Measurements from ENCODE around the gene CD28.

Gene CD28

GRCh38 chr2:203706403-203706802 lies at the start of gene CD28:
Gene CD28, plus strand, starts transcription at chr2:203706639. Its CDS starts 58 bp downstream, at chr2:203706697.
- no peak for DNase-seq

DNA sequence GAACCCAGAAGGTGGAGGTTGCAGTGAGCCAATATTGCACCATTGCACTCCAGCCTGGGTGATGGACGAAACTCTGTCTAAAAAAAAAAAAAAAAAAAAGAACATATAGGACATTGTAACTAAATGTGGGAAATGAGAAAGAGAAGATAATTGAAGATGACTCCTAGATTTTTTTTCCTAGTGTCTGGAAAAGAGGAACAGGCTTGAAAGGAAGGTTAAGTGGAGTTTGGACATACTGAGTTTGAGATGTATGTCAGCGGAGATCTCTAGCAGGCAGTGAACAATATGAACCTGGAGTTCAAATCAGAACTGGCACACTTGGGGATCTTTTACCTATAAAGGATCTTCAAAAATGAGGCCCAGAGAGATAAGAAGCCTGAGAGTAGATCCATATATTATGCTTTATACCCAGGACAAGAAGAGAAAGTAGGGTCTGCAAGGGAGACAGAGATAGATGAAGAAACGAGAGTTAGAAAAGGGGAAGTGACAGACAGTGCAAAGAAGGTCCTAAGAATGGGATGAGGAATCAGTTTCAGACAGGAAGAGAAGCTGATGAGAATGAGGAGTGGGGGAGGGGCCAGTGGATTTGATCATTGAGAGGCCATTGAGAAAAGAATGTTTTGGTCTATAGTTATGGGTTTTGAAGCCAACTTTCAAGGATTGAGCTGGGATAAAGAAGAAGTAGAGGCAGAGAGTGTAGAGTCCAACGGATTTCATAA lies 46.9 kb upstream of the CD28 start:
- no peak for DNase-seq

DNA sequence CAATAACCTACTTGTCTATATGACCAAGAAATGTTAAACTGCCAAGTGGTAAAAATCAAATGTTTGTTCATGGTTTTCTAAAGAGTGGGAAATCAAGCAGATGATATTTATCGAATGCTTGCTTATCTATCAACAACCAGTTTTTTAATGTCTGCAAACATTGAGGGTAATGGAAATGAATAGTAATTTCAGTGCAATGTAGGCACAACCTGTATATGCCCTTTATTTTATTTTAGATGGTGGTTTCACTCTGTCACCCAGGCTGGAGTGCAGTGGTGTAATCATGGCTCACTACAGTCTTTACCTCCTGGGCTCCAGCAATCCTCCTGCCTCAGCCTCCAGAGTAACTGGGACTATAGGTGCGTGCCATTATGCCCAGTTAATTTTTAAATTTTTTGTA lies 46.0 kb upstream of the CD28 start:
- DNase-seq: no peak

GRCh38 chr2:203661279-203661908 lies 45.0 kb upstream of the CD28 start:
- DNase-seq: no peak

GRCh38 chr2:203662487-203662886 lies 44.0 kb upstream of the CD28 start:
- no peak for DNase-seq

DNA sequence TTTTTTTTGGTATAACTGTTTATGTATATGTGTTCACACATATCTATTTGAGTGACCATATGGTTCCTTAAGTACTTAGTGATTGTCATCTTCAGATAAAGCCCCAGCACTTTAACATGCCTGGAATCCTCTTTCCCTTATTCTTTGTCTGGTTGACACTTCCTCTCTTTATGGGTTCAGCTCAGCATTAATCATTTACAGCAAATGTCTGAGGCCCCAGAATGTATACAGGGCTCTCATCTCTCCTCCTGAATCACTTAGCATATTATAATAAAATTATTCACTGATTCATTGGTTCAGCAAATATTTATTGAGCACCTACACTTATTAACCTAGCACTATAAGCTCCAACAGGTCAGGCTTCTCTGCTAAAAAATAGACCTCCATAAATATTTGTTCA lies 43.5 kb upstream of the CD28 start:
- no peak for DNase-seq

GRCh38 chr2:203664029-203664755 lies 42.2 kb upstream of the CD28 start:
- DNase-seq: no peak

GRCh38 chr2:203667838-203668237 lies 38.6 kb upstream of the CD28 start:
- no peak for DNase-seq

DNA sequence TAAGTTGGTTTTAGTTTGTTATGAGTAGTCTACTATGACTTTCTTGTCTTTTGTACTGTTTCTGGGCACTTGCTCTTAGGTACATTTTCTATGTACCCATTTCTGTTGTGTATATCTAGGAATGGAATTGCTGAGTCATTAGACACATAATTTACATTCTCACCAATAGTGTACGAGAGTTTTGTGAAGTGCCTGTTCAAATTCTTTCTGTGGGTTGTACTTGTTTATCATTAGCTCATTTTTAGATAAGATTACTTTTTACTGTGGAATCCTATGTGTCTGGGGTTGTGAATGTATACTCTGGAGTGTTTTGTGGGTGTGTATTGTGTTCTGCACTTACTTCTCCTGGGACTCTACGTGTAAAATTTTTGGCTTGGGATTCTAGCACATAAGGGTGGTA lies 36.6 kb upstream of the CD28 start:
- no peak for DNase-seq

- DNase-seq: no peak
These were observed 35.5 kb upstream of the CD28 start for GRCh38 chr2:203670939-203671338.

GRCh38 chr2:203671876-203672275 lies 34.6 kb upstream of the CD28 start:
- no peak for DNase-seq

DNA sequence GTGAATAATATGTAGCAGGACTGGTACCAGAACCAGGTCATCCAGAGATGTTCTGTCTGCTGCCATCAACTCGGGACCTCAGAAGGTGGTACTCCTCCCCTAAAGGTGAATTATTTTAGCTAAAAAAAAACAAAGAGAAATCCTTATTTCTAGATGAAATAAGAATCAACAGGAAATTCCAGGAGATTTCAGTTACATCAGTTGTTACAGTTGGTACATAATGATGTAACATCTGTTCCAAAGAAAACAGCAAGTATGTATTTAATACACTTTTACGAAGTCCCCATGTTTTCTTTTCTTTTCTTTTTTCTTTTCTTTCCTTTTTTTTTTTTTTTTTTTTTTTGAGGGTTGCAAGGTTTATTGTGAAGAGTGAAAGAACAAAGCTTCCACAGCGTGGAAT lies 33.6 kb upstream of the CD28 start:
- DNase-seq: no peak

- no peak for DNase-seq
These were observed 32.5 kb upstream of the CD28 start for GRCh38 chr2:203673933-203674332.

GRCh38 chr2:203675086-203675485 lies 31.4 kb upstream of the CD28 start:
- DNase-seq: no peak

- DNase-seq: no peak
These were observed 27.5 kb upstream of the CD28 start for GRCh38 chr2:203678971-203679370.

DNA sequence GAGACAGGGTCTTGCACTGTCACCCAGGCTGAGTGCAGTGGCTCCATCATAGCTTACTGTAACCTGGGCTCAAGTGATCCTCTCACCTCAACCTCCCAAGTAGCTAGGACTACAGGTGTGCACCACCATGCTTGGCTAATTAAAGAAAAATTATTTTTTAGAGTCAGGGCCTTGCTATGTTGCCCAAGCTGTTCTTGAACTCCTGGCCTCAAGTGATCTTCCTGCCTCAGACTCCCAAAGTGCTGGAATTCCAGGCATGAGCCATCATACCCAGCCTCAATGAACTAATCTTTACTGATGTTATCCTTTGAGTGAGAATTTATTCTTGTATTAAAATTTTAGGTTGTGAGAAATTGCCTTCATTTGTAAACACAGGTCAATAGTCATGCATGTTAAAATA lies 27.0 kb upstream of the CD28 start:
- DNase-seq: no peak

DNA sequence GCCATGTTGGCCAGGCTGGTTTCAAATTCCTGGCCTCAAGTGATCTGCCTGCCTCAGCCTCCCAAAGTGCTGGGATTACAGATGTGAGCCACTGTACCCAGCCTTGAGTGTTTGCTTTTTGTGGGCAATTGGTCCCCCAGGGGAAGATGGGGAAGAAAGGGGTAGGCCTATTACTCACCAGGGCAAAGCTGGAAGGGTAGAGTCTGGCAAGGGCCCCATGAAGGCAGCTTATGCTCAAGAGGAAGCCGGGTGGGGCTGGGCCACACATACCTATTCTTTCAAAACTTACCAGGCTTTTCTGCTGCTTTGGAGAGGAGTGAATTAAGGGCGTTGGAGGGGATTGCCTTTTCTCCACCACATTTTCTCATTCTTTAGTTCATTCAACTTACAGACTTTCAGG lies 24.5 kb upstream of the CD28 start:
- no peak for DNase-seq

DNA sequence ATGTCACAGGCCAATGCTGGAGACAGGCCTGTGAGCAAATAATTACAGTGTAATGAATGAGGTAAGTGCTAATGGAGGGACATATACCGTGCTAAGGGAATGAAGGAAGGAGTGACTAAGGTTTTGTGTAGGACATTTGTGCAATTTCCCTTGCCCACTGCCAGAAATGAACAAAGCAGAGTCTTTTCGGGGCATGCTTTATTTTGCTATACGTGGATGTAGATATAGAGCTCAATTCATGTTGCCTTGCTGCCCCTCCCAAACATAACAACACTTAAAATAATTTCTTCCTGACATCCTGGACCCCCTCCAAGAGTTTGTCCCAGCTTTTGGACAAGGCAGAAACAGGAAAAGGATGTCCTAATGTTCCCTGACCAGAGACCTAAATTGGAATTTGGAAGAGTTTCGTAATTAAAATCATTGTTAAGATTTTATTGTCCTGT lies 23.7 kb upstream of the CD28 start:
- no peak for DNase-seq

DNA sequence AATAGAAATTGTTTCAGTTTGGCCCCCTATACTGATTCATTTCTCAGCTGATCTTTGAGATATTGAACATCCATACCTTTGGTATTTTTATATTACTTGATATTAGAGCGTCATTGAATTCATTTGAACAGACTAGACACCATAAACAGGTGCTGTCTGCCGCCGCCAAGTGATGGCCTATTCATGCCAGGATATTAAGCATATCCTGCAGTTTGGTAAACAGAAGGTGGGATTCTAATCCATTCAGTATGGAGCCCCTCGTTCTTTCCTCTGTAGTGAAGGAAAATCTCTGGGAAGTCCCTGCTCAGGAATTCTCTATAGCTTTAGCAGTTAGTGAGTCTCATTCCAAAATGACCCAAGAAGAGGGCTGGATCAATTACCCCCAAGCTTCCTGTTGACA lies 23.0 kb upstream of the CD28 start:
- DNase-seq: no peak

- DNase-seq: no peak
These were observed 22.4 kb upstream of the CD28 start for GRCh38 chr2:203683932-203684556.

DNA sequence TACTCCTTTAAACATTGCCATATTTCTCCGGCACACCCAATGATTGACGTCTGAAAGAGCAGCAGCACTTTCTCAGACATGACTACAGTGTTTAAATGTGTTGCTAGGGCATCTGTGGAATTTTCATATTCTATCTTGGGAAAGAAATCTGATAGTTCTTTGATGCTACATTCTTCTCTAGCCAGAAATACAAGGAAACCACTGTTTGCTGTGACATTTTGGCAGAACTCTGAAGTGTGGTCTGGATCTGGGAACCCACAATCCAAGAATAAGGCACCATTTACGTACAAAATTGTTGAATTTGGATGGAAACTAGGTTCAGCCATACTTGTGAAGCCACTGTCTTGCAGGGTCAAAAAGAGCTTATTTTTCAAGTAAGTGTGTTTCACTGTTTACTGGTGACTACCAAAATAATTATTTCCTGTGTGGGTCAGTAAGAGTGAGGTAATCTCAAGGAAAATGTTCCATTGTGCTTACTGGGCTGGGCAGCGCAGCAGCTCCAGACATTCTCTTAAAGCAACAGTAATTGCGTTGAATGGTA lies 21.3 kb upstream of the CD28 start:
- no peak for DNase-seq

DNA sequence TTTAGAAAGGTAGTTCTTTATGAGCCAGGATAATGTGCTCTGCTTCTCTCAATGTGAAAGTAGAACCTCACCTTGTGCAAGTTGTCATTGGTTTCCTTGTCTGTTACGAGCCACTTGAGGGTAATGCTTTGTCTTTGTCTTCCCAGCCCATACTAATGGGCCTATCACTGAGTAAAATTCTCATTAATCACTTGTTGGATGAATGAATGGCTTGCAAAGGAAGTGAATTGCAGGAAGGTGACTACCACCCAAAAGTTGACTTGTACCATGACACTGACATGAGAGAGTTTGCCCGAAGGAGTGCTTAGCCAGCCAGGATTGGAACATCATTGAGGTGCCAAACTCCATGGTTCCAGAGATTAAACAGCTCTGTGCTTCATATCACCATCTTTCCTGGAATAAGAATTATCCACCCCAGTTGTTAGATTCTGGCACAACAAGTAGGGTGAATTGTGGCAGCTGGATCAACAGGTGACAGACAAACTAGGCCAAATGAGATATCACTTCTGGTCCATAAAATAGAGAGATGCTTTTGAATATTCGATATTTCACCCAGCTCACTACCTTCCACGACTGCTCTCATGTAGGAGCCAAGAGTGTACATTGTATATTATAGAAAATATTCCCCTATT lies 20.5 kb upstream of the CD28 start:
- DNase-seq: no peak

GRCh38 chr2:203687165-203687564 lies 19.3 kb upstream of the CD28 start:
- no peak for DNase-seq

All from NCI-H446 treated with DMSO at 0.1 percent for 48 hours (cell line).